GM19023 (cell line): ENCODE data around the gene SLC13A3.

Experiments used
- ATAC-seq: cut with Tn5 transposase; IDR thresholded peaks from one replicate; pipeline ENCODE4 v1.9.1; 2021; ENCODE audit warnings: mild to moderate bottlenecking, moderate library complexity; ENCODE audit not compliant: unreplicated experiment

Gene SLC13A3

DNA sequence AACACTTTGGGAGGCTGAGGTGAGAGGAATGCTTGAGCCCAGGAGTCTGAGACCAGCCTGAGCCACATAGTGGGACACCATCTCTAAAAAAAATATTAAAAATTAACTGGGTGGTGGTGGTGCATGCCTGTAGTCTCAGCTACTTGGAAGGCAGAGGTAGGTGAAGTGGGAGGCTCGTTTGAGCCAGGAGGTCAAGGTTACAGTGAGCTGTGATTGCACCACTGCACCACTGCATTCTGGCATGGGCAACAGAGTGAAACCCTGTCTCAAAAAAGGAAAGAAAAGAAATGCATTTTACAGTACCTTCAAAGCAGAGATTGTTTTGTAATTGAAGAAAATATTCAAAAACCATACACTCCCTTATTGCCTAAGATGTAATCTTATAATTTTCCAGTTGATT is 107.3 kb downstream of the SLC13A3 start:
- no peak for ATAC-seq

DNA sequence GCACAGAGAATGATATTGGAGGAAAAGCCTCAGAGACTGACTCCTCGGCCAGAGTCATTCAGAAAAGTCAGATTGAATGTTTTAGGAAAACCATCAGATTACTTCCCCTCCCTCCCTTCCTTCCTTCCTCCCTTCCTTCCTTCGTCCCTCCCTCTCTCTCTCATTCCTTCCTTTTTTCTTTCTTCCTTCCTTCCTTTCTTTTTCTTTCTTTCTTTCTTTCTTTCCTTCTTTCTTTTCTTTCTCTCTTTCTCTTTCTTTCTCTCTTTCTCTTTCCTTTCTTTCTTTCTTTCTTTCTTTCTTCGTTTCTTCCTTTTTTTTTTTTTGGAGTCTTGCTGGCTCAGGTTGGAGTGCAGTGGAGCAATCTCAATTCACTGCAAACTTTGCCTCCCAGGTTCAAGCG is 108.2 kb downstream of the SLC13A3 start:
- ATAC-seq = no peak

GRCh38 chr20:46541229-46541935 is 109.9 kb downstream of the SLC13A3 start:
- ATAC-seq = no peak

DNA sequence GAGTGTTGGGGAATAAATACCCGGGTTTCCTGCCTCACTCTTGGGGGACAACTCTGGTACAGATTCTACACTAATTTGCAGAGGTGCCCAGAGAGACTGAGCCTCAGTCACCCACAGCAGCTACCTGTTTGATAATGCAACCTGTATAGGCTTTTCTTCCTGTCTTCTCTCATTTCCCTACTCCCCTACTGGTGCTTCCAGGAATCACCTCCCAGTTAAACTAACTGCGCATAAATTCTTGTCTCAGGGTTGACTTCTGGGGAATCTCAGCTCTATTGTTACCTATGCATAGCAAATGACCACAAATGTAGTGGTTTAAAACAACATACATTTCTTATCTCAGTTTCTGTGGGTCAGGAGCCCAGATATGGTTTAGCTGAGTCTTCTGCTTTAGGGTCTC is 112.1 kb downstream of the SLC13A3 start:
- ATAC-seq = no peak

DNA sequence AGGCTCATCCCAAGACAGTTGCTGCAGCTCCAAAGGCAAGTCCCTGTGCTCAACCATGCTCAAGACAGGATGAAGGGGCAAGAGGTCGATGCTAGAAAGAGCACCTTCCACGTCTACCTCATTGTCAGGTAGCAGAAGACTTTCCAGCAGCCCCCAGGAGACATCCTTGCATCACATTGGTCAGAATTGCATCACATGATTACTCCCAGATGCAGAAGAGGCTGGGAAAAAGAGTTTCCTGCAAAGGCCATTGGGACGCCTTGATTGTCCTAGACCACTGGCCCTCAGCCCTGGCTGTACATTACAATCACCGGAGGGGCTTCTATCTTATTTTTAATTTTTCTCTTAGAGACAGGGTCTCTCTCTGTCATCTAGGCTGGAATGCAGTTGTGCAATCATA is 120.6 kb downstream of the SLC13A3 start:
- no peak for ATAC-seq

- ATAC-seq = no peak
Observed at GRCh38 chr20:46523696-46524328, 127.4 kb downstream of the SLC13A3 start.

- no peak for ATAC-seq
Observed at GRCh38 chr20:46523108-46523507, 128.2 kb downstream of the SLC13A3 start.

DNA sequence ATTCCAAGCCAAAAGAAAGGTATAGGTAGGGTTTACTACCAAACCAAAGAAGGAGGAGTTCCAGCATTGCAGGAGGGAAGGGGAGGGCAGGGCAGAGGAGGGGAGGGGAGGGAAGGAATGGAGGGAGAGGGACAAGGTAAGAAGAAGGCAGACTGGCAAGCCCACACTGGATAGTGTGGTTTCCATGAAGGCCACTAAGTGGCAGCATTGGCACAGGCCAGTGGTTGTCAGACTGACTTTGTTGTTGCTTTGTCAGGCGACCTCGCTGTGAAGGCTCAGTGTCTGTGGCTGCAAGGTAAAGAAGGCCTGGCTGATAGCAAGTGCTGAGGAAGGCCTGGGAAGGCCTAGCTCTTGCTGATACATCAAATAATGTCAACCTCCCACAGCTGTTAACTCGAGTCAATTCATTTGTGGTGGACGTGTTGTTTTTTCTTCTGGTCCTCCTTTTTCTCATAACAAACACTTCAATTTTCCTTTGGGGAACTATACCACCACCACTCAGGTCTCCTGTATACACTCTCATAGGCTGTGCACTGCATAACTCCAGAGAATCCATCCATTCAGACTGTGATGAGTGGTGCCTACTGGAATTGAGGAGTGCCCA is 130.2 kb downstream of the SLC13A3 start:
- no peak for ATAC-seq

DNA sequence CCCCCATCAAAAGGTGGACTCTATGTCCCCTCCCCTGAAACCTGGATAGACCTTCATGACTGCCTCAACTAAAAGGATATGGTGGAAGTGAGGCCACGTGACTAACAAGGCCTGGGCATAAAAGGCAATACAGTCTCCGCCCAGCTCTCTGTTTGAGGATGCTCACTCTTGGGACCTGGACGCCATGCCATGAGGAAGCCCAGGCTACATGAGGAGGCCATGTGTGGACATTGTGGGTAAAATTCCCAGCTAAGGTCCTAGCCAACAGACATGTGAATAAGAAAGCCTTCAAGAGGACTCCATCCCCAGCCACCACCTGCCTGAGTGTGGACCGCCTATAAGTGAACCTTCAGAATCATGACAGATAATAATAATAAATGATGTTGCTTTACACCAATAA is 130.7 kb downstream of the SLC13A3 start:
- ATAC-seq = no peak

DNA sequence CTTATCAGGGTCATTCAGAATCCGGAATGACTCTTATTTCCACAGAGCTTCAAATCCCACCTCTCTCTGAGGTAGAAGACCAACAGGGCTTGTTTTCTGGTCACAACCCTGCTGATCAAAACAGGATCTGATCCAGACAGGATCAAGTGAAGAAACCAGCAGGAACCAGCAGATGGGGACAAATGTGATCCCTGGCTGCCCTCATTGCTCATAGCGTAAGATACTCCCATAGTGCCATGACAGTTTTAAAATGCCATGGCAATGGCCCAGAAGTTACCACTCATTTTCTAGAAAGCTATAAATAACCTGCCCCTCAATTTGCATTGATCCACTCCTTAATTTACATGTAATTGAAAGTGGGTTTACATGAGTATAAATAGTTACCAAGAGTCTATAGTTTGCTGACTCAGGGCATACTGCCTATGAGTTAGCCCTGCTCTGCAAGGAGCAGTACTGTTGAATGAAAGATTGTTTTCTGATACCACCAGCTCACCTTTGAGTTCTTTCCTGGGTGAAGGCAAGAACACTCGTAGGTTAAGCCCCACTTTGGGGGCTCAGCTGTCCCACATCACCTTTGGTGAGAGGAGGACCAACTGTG is 131.7 kb downstream of the SLC13A3 start:
- ATAC-seq = no peak

DNA sequence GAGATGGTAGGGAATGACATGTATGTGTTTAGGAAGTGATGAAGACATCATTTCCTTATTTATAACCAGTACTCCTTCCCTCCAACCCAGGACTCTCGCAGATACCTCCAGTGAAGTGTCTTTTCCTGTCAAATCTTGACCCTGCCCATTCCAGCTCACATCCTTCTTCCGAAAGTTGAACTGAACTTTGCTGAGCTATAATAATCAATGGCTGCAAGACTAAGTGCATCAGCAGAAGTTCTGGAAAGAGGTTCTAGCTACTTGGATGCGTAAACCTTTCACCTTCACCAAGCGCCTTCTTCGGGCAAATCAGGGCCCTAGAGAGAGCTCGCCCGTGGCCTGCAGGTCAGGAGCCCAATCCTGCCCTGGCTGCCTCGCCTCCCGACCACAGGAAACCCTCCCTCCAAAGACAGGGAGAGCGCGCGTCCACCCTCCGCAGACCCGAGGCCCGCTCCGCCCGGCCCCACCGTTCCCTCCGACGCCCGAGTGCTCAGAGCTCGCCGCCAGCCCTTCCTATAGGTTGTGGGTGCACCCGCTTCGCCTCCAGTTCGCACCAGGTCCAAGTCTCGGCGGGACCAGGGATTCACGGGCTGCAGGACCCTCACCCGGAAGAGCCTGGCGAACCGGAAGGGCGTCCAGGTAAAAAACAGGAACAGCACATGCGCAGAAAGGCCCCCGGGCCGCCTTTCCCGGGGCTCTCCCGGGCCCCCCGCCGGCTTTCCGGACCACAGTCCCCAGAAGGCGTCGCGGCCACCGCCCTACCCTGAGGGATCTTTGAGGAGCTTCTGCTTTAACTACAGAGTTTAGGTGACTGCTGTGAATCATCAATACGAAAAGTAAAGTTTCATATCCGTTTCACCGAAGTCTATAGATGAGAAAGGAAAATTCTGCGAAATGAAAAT is 138.1 kb downstream of the SLC13A3 start, which contains the start of gene ZNF334:
Gene ZNF334 (minus strand): TSS at position 617 of the 902 bp plus-strand sequence. CDS start 1,457 bp downstream, outside the sequence.
- ATAC-seq = no peak

- no peak for ATAC-seq
Observed at GRCh38 chr20:46509523-46509922, 141.7 kb downstream of the SLC13A3 start.
